Osteocyte (in vitro differentiated cells): Measurements from ENCODE around the gene ZNF598. TPM values are rescaled to one million over a fixed set of nuclear protein-coding genes. Genes with fewer than 3 reads are reported as not detected.
A peak's percentile ranks its signal among the peaks of the same experiment; 100 is the strongest.

Experiments
- DNase-seq: peaks from one replicate; pipeline ENCODE4 v3.0.0; 2021; ENCODE audit warnings: mixed read lengths; ENCODE audit not compliant: unreplicated experiment; ENCODE audit errors: extremely low spot score
- H3K27ac Mint-ChIP-seq: one replicate; pipeline ENCODE4 v1.8.0; 2021; ENCODE audit warnings: mild to moderate bottlenecking, mixed read lengths; ENCODE audit not compliant: unreplicated experiment
- H3K27me3 Mint-ChIP-seq: one replicate; pipeline ENCODE4 v1.8.0; 2021; ENCODE audit warnings: mixed read lengths; ENCODE audit not compliant: unreplicated experiment
- H3K36me3 Mint-ChIP-seq: one replicate; pipeline ENCODE4 v1.8.0; 2021; ENCODE audit warnings: mixed read lengths; ENCODE audit not compliant: unreplicated experiment
- H3K4me1 Mint-ChIP-seq: one replicate; pipeline ENCODE4 v1.8.0; 2021; ENCODE audit warnings: mixed read lengths; ENCODE audit not compliant: unreplicated experiment
- H3K4me3 Mint-ChIP-seq: one replicate; pipeline ENCODE4 v1.8.0; 2021; ENCODE audit warnings: mild to moderate bottlenecking, moderate library complexity, mixed read lengths; ENCODE audit not compliant: unreplicated experiment
- H3K9me3 Mint-ChIP-seq: one replicate; pipeline ENCODE4 v1.8.0; 2021; ENCODE audit warnings: mixed read lengths; ENCODE audit not compliant: unreplicated experiment
- CTCF ChIP-seq: fragments of 200-600 bp; sonication (generic); IDR thresholded peaks from 2 replicates; pipeline ENCODE4 v1.5.0; 2021; ENCODE audit warnings: antibody characterized with exemption, mild to moderate bottlenecking, moderate library complexity
- total RNA-seq: library from RNA; stranded (reverse); gene quantifications from 2 replicates; pipeline ENCODE4 v1.2.1, GENCODE V29; 2021

Gene ZNF598
- total RNA-seq, 1 donor from 2014 or later, result 46.9 TPM

- DNase-seq, result no peak
- no peaks in the 10 kb centered on the region for H3K4me1 Mint-ChIP-seq
- peaks cover 18% of the 10 kb centered on the region for H3K36me3 Mint-ChIP-seq
- TF ChIP-seq CTCF, result no peak
- H3K27me3 Mint-ChIP-seq, result no peaks in the 10 kb centered on the region
- no peaks in the 10 kb centered on the region for H3K9me3 Mint-ChIP-seq
- no peak overlapping the region for H3K27ac Mint-ChIP-seq
- H3K4me3 Mint-ChIP-seq, result no peak overlapping the region
These were observed 11.9 kb downstream of the ZNF598 start for GRCh38 chr16:1997494-1998359.

GRCh38 chr16:1993731-1994131 lies 15.9 kb downstream of the ZNF598 start:
- no peak for TF ChIP-seq CTCF
- no peak overlapping the region for H3K27ac Mint-ChIP-seq
- no peak overlapping the region for H3K4me3 Mint-ChIP-seq
- H3K27me3 Mint-ChIP-seq, result peaks cover 7% of the 10 kb centered on the region
- no peaks in the 10 kb centered on the region for H3K9me3 Mint-ChIP-seq
- H3K36me3 Mint-ChIP-seq, result peaks cover 9% of the 10 kb centered on the region
- peaks cover 6% of the 10 kb centered on the region for H3K4me1 Mint-ChIP-seq
- no peak for DNase-seq

GRCh38 chr16:1992704-1993317 lies 16.8 kb downstream of the ZNF598 start:
- Mint-ChIP-seq H3K36me3 (peaks cover 6% of the 10 kb centered on the region), H3K27ac (no peak overlapping the region), H3K4me1 (peaks cover 6% of the 10 kb centered on the region), H3K9me3 (no peaks in the 10 kb centered on the region), H3K27me3 (peaks cover 10% of the 10 kb centered on the region), H3K4me3 (no peak overlapping the region)
- TF ChIP-seq CTCF, result no peak
- no peak for DNase-seq

- Mint-ChIP-seq H3K27me3 (peaks cover 10% of the 10 kb centered on the region), H3K27ac (no peak overlapping the region), H3K4me1 (peaks cover 6% of the 10 kb centered on the region), H3K4me3 (peak overlapping the region; percentile 50), H3K9me3 (no peaks in the 10 kb centered on the region), H3K36me3 (peaks cover 3% of the 10 kb centered on the region)
- peak; percentile 95 for DNase-seq
- no peak for TF ChIP-seq CTCF
These were observed 17.5 kb downstream of the ZNF598 start for GRCh38 chr16:1991948-1992703.

GRCh38 chr16:1991588-1991947 lies 18.1 kb downstream of the ZNF598 start:
- Mint-ChIP-seq H3K36me3 (peaks cover 8% of the 10 kb centered on the region), H3K4me3 (peak overlapping the region; percentile 26), H3K4me1 (peaks cover 6% of the 10 kb centered on the region), H3K27me3 (peaks cover 10% of the 10 kb centered on the region), H3K9me3 (no peaks in the 10 kb centered on the region), H3K27ac (no peak overlapping the region)
- TF ChIP-seq CTCF, result no peak
- DNase-seq, result no peak
